ENCODE data around the gene IMMP2L.
"Not testable (repeated sequence)": the region's sequence is repeated elsewhere in the genome, so short reads cannot be mapped to it uniquely, and the experiment has no call there.

IMMP2L gene

DNA sequence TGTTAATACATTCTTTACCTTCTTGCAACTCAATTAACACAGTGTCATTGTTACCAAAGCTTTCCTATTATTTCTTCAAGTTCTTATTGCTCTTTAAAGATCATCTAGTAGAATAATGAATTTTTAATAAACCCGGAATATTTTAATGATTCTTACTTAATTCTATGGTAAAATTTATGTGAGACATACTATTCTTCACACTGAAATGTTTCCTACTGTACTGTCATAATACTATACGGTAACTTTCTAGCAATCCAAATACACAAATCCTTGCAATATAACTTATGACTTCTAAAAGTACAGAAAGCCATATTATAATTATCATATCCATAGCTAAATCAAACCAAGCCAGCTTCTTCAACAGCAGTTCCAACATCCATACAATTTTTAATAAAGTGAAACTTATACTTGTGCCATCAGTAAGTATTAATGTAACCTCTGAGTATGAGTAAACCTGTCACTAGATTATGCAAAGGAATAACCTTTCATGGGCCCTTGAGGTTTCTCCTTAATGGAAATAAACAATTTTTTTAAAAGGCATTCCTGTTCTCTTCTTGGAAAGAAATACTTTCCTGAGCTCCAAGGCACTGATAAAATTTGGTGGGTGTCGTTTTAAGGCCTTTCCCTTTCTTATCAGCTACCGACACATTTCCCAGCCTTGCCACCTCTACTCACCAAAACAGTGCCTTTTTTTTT lies 87.4 kb downstream of the IMMP2L start:
- H3K27me3 ChIP-seq (ENCODE audit: control insufficient read depth, insufficient read depth, low read length) = no peaks in the 10 kb centered on the region
- H3K9me3 ChIP-seq (ENCODE audit: control insufficient read depth, insufficient read depth, low read length) = no peaks in the 10 kb centered on the region
- no peaks in the 10 kb centered on the region for H3K36me3 ChIP-seq (ENCODE audit: control insufficient read depth, insufficient read depth, low read length)
- H3K9ac ChIP-seq (ENCODE audit: low read depth, low read length) = no peak overlapping the region
- no peak overlapping the region for H3K4me3 ChIP-seq (ENCODE audit: low read depth, low read length)
- no peaks in the 10 kb centered on the region for H3K4me1 ChIP-seq (ENCODE audit: control insufficient read depth, insufficient read depth, low read length)

DNA sequence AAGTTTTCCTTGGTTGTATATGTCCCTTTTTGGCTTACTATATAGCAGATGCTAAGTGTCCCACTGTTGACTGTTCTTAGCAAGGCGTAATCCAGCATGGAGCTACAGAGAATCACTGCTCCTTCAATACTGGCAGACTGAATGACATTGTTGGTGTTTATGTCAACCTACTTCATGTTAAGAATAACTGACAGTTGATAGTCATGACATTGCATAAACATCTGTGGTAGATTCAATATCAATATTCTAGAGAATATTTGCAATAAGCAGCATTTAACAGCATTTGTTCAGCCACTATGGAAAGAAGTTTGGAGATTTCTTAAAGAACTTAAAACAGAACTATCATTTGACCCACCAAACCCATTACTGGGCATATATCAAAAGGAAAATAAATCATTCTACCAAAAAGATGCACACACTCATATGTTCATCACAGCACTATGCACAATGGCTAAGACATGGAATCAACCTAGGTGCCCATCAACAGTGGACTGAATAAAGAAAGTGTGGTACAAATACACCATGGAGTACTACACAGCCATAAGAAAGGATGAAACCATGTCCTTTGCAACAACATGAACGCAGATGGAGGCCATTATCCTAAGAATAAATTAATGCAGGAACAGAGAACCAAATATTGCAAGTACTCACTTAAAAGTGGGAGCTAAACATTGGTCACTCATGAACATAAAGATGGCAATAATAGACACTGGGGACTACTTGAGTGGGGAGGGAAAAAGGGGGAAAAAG lies 88.7 kb downstream of the IMMP2L start:
- no peaks in the 10 kb centered on the region for H3K4me1 ChIP-seq (ENCODE audit: control insufficient read depth, insufficient read depth, low read length)
- H3K4me3 ChIP-seq (ENCODE audit: low read depth, low read length) = no peak overlapping the region
- no peak overlapping the region for H3K9ac ChIP-seq (ENCODE audit: low read depth, low read length)
- no peaks in the 10 kb centered on the region for H3K36me3 ChIP-seq (ENCODE audit: control insufficient read depth, insufficient read depth, low read length)
- H3K27me3 ChIP-seq (ENCODE audit: control insufficient read depth, insufficient read depth, low read length) = no peaks in the 10 kb centered on the region
- H3K9me3 ChIP-seq (ENCODE audit: control insufficient read depth, insufficient read depth, low read length) = no peaks in the 10 kb centered on the region

- Histone ChIP-seq H3K27me3 (ENCODE audit: control insufficient read depth, insufficient read depth, low read length) (no peaks in the 10 kb centered on the region), H3K9ac (ENCODE audit: low read depth, low read length) (no peak overlapping the region), H3K4me3 (ENCODE audit: low read depth, low read length) (no peak overlapping the region), H3K9me3 (ENCODE audit: control insufficient read depth, insufficient read depth, low read length) (no peaks in the 10 kb centered on the region), H3K4me1 (ENCODE audit: control insufficient read depth, insufficient read depth, low read length) (no peaks in the 10 kb centered on the region), H3K36me3 (ENCODE audit: control insufficient read depth, insufficient read depth, low read length) (no peaks in the 10 kb centered on the region)
These were observed 91.3 kb downstream of the IMMP2L start for GRCh38 chr7:111470998-111471397.

DNA sequence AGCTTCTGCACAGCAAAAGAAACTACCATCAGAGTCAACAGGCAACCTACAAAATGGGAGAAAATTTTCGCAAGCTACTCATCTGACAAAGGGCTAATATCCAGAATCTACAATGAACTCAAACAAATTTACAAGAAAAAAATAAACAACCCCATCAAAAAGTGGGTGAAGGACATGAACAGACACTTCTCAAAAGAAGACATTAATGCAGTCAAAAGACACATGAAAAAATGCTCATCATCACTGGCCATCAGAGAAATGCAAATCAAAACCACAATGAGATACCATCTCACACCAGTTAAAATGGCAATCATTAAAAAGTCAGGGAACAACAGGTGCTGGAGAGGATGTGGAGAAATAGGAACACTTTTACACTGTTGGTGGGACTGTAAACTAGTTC lies 92.4 kb downstream of the IMMP2L start:
- H3K9ac ChIP-seq (ENCODE audit: low read depth, low read length); H3K4me3 ChIP-seq (ENCODE audit: low read depth, low read length); H3K27me3 ChIP-seq (ENCODE audit: control insufficient read depth, insufficient read depth, low read length): not testable (repeated sequence)

GRCh38 chr7:111465774-111466173 lies 96.5 kb downstream of the IMMP2L start:
- H3K36me3 ChIP-seq (ENCODE audit: control insufficient read depth, insufficient read depth, low read length); H3K27me3 ChIP-seq (ENCODE audit: control insufficient read depth, insufficient read depth, low read length); H3K4me3 ChIP-seq (ENCODE audit: low read depth, low read length); H3K4me1 ChIP-seq (ENCODE audit: control insufficient read depth, insufficient read depth, low read length); H3K9ac ChIP-seq (ENCODE audit: low read depth, low read length); H3K9me3 ChIP-seq (ENCODE audit: control insufficient read depth, insufficient read depth, low read length): not testable (repeated sequence)

More for the DNA sequence above, 92.4 kb downstream of the IMMP2L start:
- not testable (repeated sequence) for H3K9me3 ChIP-seq (ENCODE audit: control insufficient read depth, insufficient read depth, low read length); H3K36me3 ChIP-seq (ENCODE audit: control insufficient read depth, insufficient read depth, low read length); H3K4me1 ChIP-seq (ENCODE audit: control insufficient read depth, insufficient read depth, low read length)

GRCh38 chr7:111460695-111461094 lies 101.6 kb downstream of the IMMP2L start:
- H3K4me1 ChIP-seq (ENCODE audit: control insufficient read depth, insufficient read depth, low read length) = no peaks in the 10 kb centered on the region
- no peak overlapping the region for H3K4me3 ChIP-seq (ENCODE audit: low read depth, low read length)
- no peak overlapping the region for H3K9ac ChIP-seq (ENCODE audit: low read depth, low read length)
- H3K27me3 ChIP-seq (ENCODE audit: control insufficient read depth, insufficient read depth, low read length) = no peaks in the 10 kb centered on the region
- H3K36me3 ChIP-seq (ENCODE audit: control insufficient read depth, insufficient read depth, low read length) = no peaks in the 10 kb centered on the region
- H3K9me3 ChIP-seq (ENCODE audit: control insufficient read depth, insufficient read depth, low read length) = no peaks in the 10 kb centered on the region

- Histone ChIP-seq H3K27me3 (ENCODE audit: control insufficient read depth, insufficient read depth, low read length) (no peaks in the 10 kb centered on the region), H3K36me3 (ENCODE audit: control insufficient read depth, insufficient read depth, low read length) (no peaks in the 10 kb centered on the region), H3K4me1 (ENCODE audit: control insufficient read depth, insufficient read depth, low read length) (no peaks in the 10 kb centered on the region), H3K9me3 (ENCODE audit: control insufficient read depth, insufficient read depth, low read length) (no peaks in the 10 kb centered on the region), H3K9ac (ENCODE audit: low read depth, low read length) (no peak overlapping the region), H3K4me3 (ENCODE audit: low read depth, low read length) (no peak overlapping the region)
These were observed 102.5 kb downstream of the IMMP2L start for GRCh38 chr7:111459757-111460280.

DNA sequence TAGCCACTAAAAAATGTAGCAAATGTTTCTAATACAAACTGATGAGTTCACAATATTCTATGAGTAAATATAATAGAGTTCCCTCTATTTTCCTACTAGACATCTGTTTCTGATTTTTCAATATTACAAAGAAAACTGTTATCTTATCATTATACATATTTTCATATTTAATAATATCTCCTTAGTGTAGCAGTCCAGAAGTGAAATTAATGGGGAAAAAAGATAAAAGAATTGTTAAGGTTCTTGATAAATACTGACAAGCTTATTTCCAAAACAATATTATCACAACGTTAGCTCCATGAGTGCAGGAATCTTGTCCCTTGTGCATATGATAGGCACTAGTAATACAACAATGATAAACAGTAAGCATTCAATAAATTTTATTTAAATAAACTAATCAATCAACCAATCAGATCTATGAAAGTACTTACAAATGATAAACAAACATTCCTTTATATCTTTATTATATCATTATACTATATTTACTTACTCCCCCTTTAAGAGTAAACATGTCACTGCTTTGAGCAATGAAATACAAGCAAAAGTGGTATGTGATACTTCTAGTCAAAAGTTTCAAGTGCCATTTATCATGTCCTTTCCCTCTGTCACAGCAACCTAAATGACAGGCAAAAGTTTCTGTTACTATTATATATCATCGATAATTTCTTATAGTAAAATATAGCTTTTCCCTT lies 103.1 kb downstream of the IMMP2L start:
- H3K4me1 ChIP-seq (ENCODE audit: control insufficient read depth, insufficient read depth, low read length) = no peaks in the 10 kb centered on the region
- no peaks in the 10 kb centered on the region for H3K36me3 ChIP-seq (ENCODE audit: control insufficient read depth, insufficient read depth, low read length)
- no peak overlapping the region for H3K4me3 ChIP-seq (ENCODE audit: low read depth, low read length)
- no peaks in the 10 kb centered on the region for H3K27me3 ChIP-seq (ENCODE audit: control insufficient read depth, insufficient read depth, low read length)
- no peaks in the 10 kb centered on the region for H3K9me3 ChIP-seq (ENCODE audit: control insufficient read depth, insufficient read depth, low read length)
- no peak overlapping the region for H3K9ac ChIP-seq (ENCODE audit: low read depth, low read length)

DNA sequence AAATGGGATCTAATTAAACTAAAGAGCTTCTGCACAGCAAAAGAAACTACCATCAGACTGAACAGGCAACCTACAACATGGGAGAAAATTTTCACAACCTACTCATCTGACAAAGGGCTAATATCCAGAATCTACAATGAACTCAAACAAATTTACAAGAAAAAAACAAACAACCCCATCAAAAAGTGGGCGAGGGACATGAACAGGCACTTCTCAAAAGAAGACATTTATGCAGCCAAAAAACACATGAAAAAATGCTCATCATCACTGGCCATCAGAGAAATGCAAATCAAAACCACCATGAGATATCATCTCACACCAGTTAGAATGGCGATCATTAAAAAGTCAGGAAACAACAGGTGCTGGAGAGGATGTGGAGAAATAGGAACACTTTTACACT lies 111.6 kb downstream of the IMMP2L start:
- not testable (repeated sequence) for H3K4me3 ChIP-seq (ENCODE audit: low read depth, low read length)

GRCh38 chr7:111447502-111447901 lies 114.8 kb downstream of the IMMP2L start:
- not testable (repeated sequence) for H3K4me1 ChIP-seq (ENCODE audit: control insufficient read depth, insufficient read depth, low read length); H3K27me3 ChIP-seq (ENCODE audit: control insufficient read depth, insufficient read depth, low read length); H3K9ac ChIP-seq (ENCODE audit: low read depth, low read length); H3K4me3 ChIP-seq (ENCODE audit: low read depth, low read length); H3K9me3 ChIP-seq (ENCODE audit: control insufficient read depth, insufficient read depth, low read length); H3K36me3 ChIP-seq (ENCODE audit: control insufficient read depth, insufficient read depth, low read length)

More for the DNA sequence above, 111.6 kb downstream of the IMMP2L start:
- H3K36me3 ChIP-seq (ENCODE audit: control insufficient read depth, insufficient read depth, low read length); H3K9me3 ChIP-seq (ENCODE audit: control insufficient read depth, insufficient read depth, low read length); H3K9ac ChIP-seq (ENCODE audit: low read depth, low read length); H3K27me3 ChIP-seq (ENCODE audit: control insufficient read depth, insufficient read depth, low read length); H3K4me1 ChIP-seq (ENCODE audit: control insufficient read depth, insufficient read depth, low read length): not testable (repeated sequence)

- no peaks in the 10 kb centered on the region for H3K4me1 ChIP-seq (ENCODE audit: control insufficient read depth, insufficient read depth, low read length)
- H3K9ac ChIP-seq (ENCODE audit: low read depth, low read length) = no peak overlapping the region
These were observed 122.3 kb downstream of the IMMP2L start for GRCh38 chr7:111439977-111440376.

More at GRCh38 chr7:111439977-111440376, 122.3 kb downstream of the IMMP2L start:
- no peaks in the 10 kb centered on the region for H3K9me3 ChIP-seq (ENCODE audit: control insufficient read depth, insufficient read depth, low read length)
- no peaks in the 10 kb centered on the region for H3K36me3 ChIP-seq (ENCODE audit: control insufficient read depth, insufficient read depth, low read length)
- H3K4me3 ChIP-seq (ENCODE audit: low read depth, low read length) = no peak overlapping the region
- H3K27me3 ChIP-seq (ENCODE audit: control insufficient read depth, insufficient read depth, low read length) = no peaks in the 10 kb centered on the region
